Measurements from ENCODE around the gene GPR146. TPM values are rescaled to one million over a fixed set of nuclear protein-coding genes. Genes with fewer than 3 reads are reported as not detected.

The GPR146 gene
- polyA plus RNA-seq, 2 donors: 4.5 to 6.3 TPM

GRCh38 chr7:1018334-1018695 lies 26.0 kb upstream of the GPR146 start:
- Histone ChIP-seq H3K36me3 (ENCODE audit: control insufficient read depth in 2 of 2, insufficient read depth in 2 of 2, low read length in 1 of 2) (peaks cover 0 to 14% of the 10 kb centered on the region in 2 donors), H3K4me1 (ENCODE audit: control insufficient read depth in 2 of 2, insufficient read depth in 2 of 2, low read length in 1 of 2) (peaks cover 2 to 5% of the 10 kb centered on the region in 2 donors), H3K27me3 (ENCODE audit: control insufficient read depth in 1 of 2, insufficient read depth in 2 of 2, low read length in 2 of 2) (no peaks in the 10 kb centered on the region), H3K4me3 (ENCODE audit: low read depth in 1 of 2, low read length in 2 of 2) (no peak overlapping the region), H3K9me3 (ENCODE audit: control insufficient read depth in 2 of 2, insufficient read depth in 1 of 2, low read depth in 1 of 2, low read length in 1 of 2) (no peaks in the 10 kb centered on the region), H3K27ac (ENCODE audit: low read depth in 2 of 2, low read length in 1 of 2) (no peak overlapping the region)
- 90 to 91% methylated on average over 13 of the region's 13 CpGs for WGBS, 2 donors

- 85 to 86% methylated on average over 14 of the region's 14 CpGs for WGBS, 2 donors
- Histone ChIP-seq H3K9me3 (ENCODE audit: control insufficient read depth in 2 of 2, insufficient read depth in 1 of 2, low read depth in 1 of 2, low read length in 1 of 2) (no peaks in the 10 kb centered on the region), H3K27me3 (ENCODE audit: control insufficient read depth in 1 of 2, insufficient read depth in 2 of 2, low read length in 2 of 2) (no peaks in the 10 kb centered on the region), H3K4me1 (ENCODE audit: control insufficient read depth in 2 of 2, insufficient read depth in 2 of 2, low read length in 1 of 2) (peaks cover 0 to 5% of the 10 kb centered on the region in 2 donors), H3K36me3 (ENCODE audit: control insufficient read depth in 2 of 2, insufficient read depth in 2 of 2, low read length in 1 of 2) (peaks cover 0 to 14% of the 10 kb centered on the region in 2 donors), H3K4me3 (ENCODE audit: low read depth in 1 of 2, low read length in 2 of 2) (no peak overlapping the region), H3K27ac (ENCODE audit: low read depth in 2 of 2, low read length in 1 of 2) (no peak overlapping the region)
These were observed 25.0 kb upstream of the GPR146 start for GRCh38 chr7:1019255-1019785.

GRCh38 chr7:1019789-1020610 lies 24.3 kb upstream of the GPR146 start:
- Histone ChIP-seq H3K4me1 (ENCODE audit: control insufficient read depth in 2 of 2, insufficient read depth in 2 of 2, low read length in 1 of 2) (peaks cover 0 to 1% of the 10 kb centered on the region in 2 donors), H3K36me3 (ENCODE audit: control insufficient read depth in 2 of 2, insufficient read depth in 2 of 2, low read length in 1 of 2) (peaks cover 0 to 14% of the 10 kb centered on the region in 2 donors), H3K27me3 (ENCODE audit: control insufficient read depth in 1 of 2, insufficient read depth in 2 of 2, low read length in 2 of 2) (no peaks in the 10 kb centered on the region), H3K27ac (ENCODE audit: low read depth in 2 of 2, low read length in 1 of 2) (no peak overlapping the region), H3K4me3 (ENCODE audit: low read depth in 1 of 2, low read length in 2 of 2) (no peak overlapping the region), H3K9me3 (ENCODE audit: control insufficient read depth in 2 of 2, insufficient read depth in 1 of 2, low read depth in 1 of 2, low read length in 1 of 2) (no peaks in the 10 kb centered on the region)
- WGBS, 2 donors: 95% methylated on average over 42 of the region's 42 CpGs

GRCh38 chr7:1020849-1021251 lies 23.5 kb upstream of the GPR146 start:
- WGBS, 2 donors: 77 to 82% methylated on average over 7 of the region's 7 CpGs
- peaks cover 0 to 17% of the 10 kb centered on the region in 2 donors for H3K36me3 ChIP-seq (ENCODE audit: control insufficient read depth in 2 of 2, insufficient read depth in 2 of 2, low read length in 1 of 2)
- H3K4me1 ChIP-seq (ENCODE audit: control insufficient read depth in 2 of 2, insufficient read depth in 2 of 2, low read length in 1 of 2): no peaks in the 10 kb centered on the region
- no peak overlapping the region for H3K27ac ChIP-seq (ENCODE audit: low read depth in 2 of 2, low read length in 1 of 2)
- H3K9me3 ChIP-seq (ENCODE audit: control insufficient read depth in 2 of 2, insufficient read depth in 1 of 2, low read depth in 1 of 2, low read length in 1 of 2): no peaks in the 10 kb centered on the region
- H3K4me3 ChIP-seq (ENCODE audit: low read depth in 1 of 2, low read length in 2 of 2): no peak overlapping the region
- H3K27me3 ChIP-seq (ENCODE audit: control insufficient read depth in 1 of 2, insufficient read depth in 2 of 2, low read length in 2 of 2): no peaks in the 10 kb centered on the region

GRCh38 chr7:1021366-1021765 lies 23.0 kb upstream of the GPR146 start:
- peaks cover 0 to 17% of the 10 kb centered on the region in 2 donors for H3K36me3 ChIP-seq (ENCODE audit: control insufficient read depth in 2 of 2, insufficient read depth in 2 of 2, low read length in 1 of 2)
- no peaks in the 10 kb centered on the region for H3K9me3 ChIP-seq (ENCODE audit: control insufficient read depth in 2 of 2, insufficient read depth in 1 of 2, low read depth in 1 of 2, low read length in 1 of 2)
- WGBS, 2 donors: 89 to 96% methylated on average over 7 of the region's 7 CpGs
- H3K27ac ChIP-seq (ENCODE audit: low read depth in 2 of 2, low read length in 1 of 2): no peak overlapping the region
- H3K4me1 ChIP-seq (ENCODE audit: control insufficient read depth in 2 of 2, insufficient read depth in 2 of 2, low read length in 1 of 2): no peaks in the 10 kb centered on the region
- no peak overlapping the region for H3K4me3 ChIP-seq (ENCODE audit: low read depth in 1 of 2, low read length in 2 of 2)
- no peaks in the 10 kb centered on the region for H3K27me3 ChIP-seq (ENCODE audit: control insufficient read depth in 1 of 2, insufficient read depth in 2 of 2, low read length in 2 of 2)

- Histone ChIP-seq H3K27me3 (ENCODE audit: control insufficient read depth in 1 of 2, insufficient read depth in 2 of 2, low read length in 2 of 2) (no peaks in the 10 kb centered on the region), H3K4me1 (ENCODE audit: control insufficient read depth in 2 of 2, insufficient read depth in 2 of 2, low read length in 1 of 2) (no peaks in the 10 kb centered on the region), H3K27ac (ENCODE audit: low read depth in 2 of 2, low read length in 1 of 2) (no peak overlapping the region), H3K36me3 (ENCODE audit: control insufficient read depth in 2 of 2, insufficient read depth in 2 of 2, low read length in 1 of 2) (peaks cover 0 to 17% of the 10 kb centered on the region in 2 donors), H3K4me3 (ENCODE audit: low read depth in 1 of 2, low read length in 2 of 2) (no peak overlapping the region), H3K9me3 (ENCODE audit: control insufficient read depth in 2 of 2, insufficient read depth in 1 of 2, low read depth in 1 of 2, low read length in 1 of 2) (no peaks in the 10 kb centered on the region)
- 94 to 95% methylated on average over 25 of the region's 25 CpGs for WGBS, 2 donors
These were observed 22.4 kb upstream of the GPR146 start for GRCh38 chr7:1021931-1022330.

- Histone ChIP-seq H3K36me3 (ENCODE audit: control insufficient read depth in 2 of 2, insufficient read depth in 2 of 2, low read length in 1 of 2) (peaks cover 0 to 17% of the 10 kb centered on the region in 2 donors), H3K4me3 (ENCODE audit: low read depth in 1 of 2, low read length in 2 of 2) (no peak overlapping the region), H3K9me3 (ENCODE audit: control insufficient read depth in 2 of 2, insufficient read depth in 1 of 2, low read depth in 1 of 2, low read length in 1 of 2) (no peaks in the 10 kb centered on the region), H3K4me1 (ENCODE audit: control insufficient read depth in 2 of 2, insufficient read depth in 2 of 2, low read length in 1 of 2) (peaks cover 0 to 2% of the 10 kb centered on the region in 2 donors), H3K27me3 (ENCODE audit: control insufficient read depth in 1 of 2, insufficient read depth in 2 of 2, low read length in 2 of 2) (no peaks in the 10 kb centered on the region), H3K27ac (ENCODE audit: low read depth in 2 of 2, low read length in 1 of 2) (no peak overlapping the region)
- WGBS, 2 donors: 94 to 96% methylated on average over 17 of the region's 17 CpGs
These were observed 22.0 kb upstream of the GPR146 start for GRCh38 chr7:1022356-1022755.

GRCh38 chr7:1022801-1023465 lies 21.4 kb upstream of the GPR146 start:
- WGBS, 2 donors: 92% methylated on average over 45 of the region's 45 CpGs
- H3K36me3 ChIP-seq (ENCODE audit: control insufficient read depth in 2 of 2, insufficient read depth in 2 of 2, low read length in 1 of 2): peaks cover 0 to 17% of the 10 kb centered on the region in 2 donors

GRCh38 chr7:1024331-1024841 lies 20.0 kb upstream of the GPR146 start:
- 81 to 82% methylated on average over 15 of the region's 15 CpGs for WGBS, 2 donors
- no peaks in the 10 kb centered on the region for H3K27me3 ChIP-seq (ENCODE audit: control insufficient read depth in 1 of 2, insufficient read depth in 2 of 2, low read length in 2 of 2)
- H3K36me3 ChIP-seq (ENCODE audit: control insufficient read depth in 2 of 2, insufficient read depth in 2 of 2, low read length in 1 of 2): peaks cover 0 to 13% of the 10 kb centered on the region in 2 donors
- no peak overlapping the region for H3K27ac ChIP-seq (ENCODE audit: low read depth in 2 of 2, low read length in 1 of 2)
- no peak overlapping the region for H3K4me3 ChIP-seq (ENCODE audit: low read depth in 1 of 2, low read length in 2 of 2)
- no peaks in the 10 kb centered on the region for H3K9me3 ChIP-seq (ENCODE audit: control insufficient read depth in 2 of 2, insufficient read depth in 1 of 2, low read depth in 1 of 2, low read length in 1 of 2)
- peaks cover 0 to 8% of the 10 kb centered on the region in 2 donors for H3K4me1 ChIP-seq (ENCODE audit: control insufficient read depth in 2 of 2, insufficient read depth in 2 of 2, low read length in 1 of 2)

More at GRCh38 chr7:1022801-1023465, 21.4 kb upstream of the GPR146 start:
- no peak overlapping the region for H3K4me3 ChIP-seq (ENCODE audit: low read depth in 1 of 2, low read length in 2 of 2)
- H3K27me3 ChIP-seq (ENCODE audit: control insufficient read depth in 1 of 2, insufficient read depth in 2 of 2, low read length in 2 of 2): no peaks in the 10 kb centered on the region
- no peak overlapping the region for H3K27ac ChIP-seq (ENCODE audit: low read depth in 2 of 2, low read length in 1 of 2)
- peaks cover 0 to 5% of the 10 kb centered on the region in 2 donors for H3K4me1 ChIP-seq (ENCODE audit: control insufficient read depth in 2 of 2, insufficient read depth in 2 of 2, low read length in 1 of 2)
- no peaks in the 10 kb centered on the region for H3K9me3 ChIP-seq (ENCODE audit: control insufficient read depth in 2 of 2, insufficient read depth in 1 of 2, low read depth in 1 of 2, low read length in 1 of 2)
